ENCODE results near the gene FAM110A.

The FAM110A gene

DNA sequence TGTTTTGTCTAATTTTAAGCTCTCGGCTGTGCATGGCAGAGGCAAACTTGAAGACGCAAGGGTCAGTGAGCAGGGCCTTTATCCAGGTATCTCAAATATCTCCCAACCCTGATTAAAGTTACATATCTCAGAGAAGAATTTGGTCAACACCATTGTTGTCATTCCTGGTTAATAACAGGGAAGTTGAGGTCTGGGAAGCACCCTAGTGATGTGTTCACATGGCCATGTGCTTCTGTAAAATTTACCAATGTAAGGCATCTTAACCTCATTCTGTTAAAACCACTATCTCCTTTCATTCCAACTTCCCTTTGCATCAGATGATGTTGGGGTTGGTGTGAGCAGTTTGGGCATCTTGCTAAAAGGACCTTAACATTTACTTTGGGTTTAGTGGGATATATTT, 4.0 kb upstream of the FAM110A start:
- DNase-seq (ENCODE audit: low spot score in 2 of 2) = no peak
- Mint-ChIP-seq H3K27ac (no peak overlapping the region), H3K36me3 (no peaks in the 10 kb centered on the region), H3K4me3 (no peak overlapping the region), H3K4me1 (peaks cover 10% of the 10 kb centered on the region), H3K27me3 (peaks cover 6% of the 10 kb centered on the region), H3K9me3 (no peaks in the 10 kb centered on the region)
- no peak for ATAC-seq (ENCODE audit: low read depth)

DNA sequence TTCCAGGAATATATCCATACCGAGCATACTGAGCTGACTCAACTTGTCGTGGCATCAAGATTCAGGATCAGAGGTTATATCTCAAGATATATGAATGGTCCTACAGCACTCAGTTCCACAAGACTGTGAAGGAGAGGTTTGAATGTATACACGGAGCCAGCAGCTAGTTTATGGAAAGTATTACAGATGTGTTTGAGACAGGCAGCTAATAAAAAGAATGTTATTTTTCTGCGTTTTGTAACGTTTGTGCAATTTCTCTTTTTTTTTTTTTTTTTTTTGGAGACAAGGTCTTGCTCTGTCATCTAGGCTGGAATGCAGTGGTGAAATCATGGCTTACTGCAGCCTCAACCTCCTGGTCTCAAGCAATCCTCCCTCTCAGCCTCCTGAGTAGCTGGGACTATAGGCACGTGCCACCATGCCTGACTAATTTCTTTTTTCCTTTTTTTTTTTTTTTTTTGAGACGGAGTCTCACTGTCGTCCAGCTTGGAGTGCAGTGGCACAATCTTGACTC, 3.4 kb upstream of the FAM110A start:
- no peak overlapping the region for H3K27ac Mint-ChIP-seq
- no peak for ATAC-seq (ENCODE audit: low read depth)

DNA sequence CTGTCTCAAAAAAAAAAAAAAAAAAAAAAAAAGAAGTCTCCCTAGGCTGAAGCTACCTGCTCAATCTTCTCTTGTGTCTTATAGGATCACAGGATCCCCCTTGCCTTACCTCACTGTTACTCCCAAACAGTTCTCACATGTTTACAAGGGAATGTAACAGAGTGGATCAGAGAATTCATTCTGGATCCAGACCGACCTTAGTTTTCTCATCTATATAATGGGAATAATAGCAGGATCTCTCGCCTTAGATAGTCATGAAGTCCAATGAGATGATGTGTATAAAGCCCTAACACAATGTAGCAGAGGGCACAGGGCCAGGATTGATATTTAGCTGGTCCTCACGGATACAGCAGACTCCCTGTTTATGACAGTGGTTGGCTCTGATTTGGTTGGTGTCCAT, 2.3 kb upstream of the FAM110A start:
- H3K27me3 Mint-ChIP-seq = no peaks in the 10 kb centered on the region
- H3K36me3 Mint-ChIP-seq = no peaks in the 10 kb centered on the region
- H3K4me1 Mint-ChIP-seq = peaks cover 21% of the 10 kb centered on the region
- H3K9me3 Mint-ChIP-seq = no peaks in the 10 kb centered on the region
- ATAC-seq (ENCODE audit: low read depth) (no peak), DNase-seq (ENCODE audit: low spot score in 2 of 2) (no peak)
- no peak overlapping the region for H3K27ac Mint-ChIP-seq
- H3K4me3 Mint-ChIP-seq = no peak overlapping the region

More for the DNA sequence above, 3.4 kb upstream of the FAM110A start:
- H3K4me1 Mint-ChIP-seq = peaks cover 14% of the 10 kb centered on the region
- no peak overlapping the region for H3K4me3 Mint-ChIP-seq
- no peak for DNase-seq (ENCODE audit: low spot score in 2 of 2)
- H3K9me3 Mint-ChIP-seq = no peaks in the 10 kb centered on the region
- no peaks in the 10 kb centered on the region for H3K36me3 Mint-ChIP-seq
- H3K27me3 Mint-ChIP-seq = peaks cover 4% of the 10 kb centered on the region

DNA sequence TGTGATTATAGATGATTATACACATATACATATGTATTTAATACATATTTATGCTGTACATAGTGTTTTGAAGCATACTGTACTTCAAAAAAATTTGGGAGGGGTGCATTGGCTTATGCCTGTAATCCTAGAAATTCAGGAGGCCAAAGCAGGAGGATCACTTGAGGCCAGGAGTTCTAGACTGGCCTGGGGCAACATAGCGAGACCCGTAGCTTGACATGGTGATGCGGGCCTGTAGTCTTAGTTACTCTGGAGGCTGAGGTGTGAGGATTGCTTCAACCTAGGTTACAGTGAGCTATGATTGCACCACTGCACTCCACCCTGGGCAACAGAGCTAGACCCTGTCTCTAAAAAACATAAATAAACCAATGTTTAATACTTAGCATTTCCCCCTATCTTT, 1.6 kb upstream of the FAM110A start:
- no peak overlapping the region for H3K4me3 Mint-ChIP-seq
- DNase-seq (ENCODE audit: low spot score in 2 of 2) = no peak
- ATAC-seq (ENCODE audit: low read depth) = no peak
- H3K27ac Mint-ChIP-seq = no peak overlapping the region
- no peaks in the 10 kb centered on the region for H3K36me3 Mint-ChIP-seq
- H3K27me3 Mint-ChIP-seq = no peaks in the 10 kb centered on the region
- H3K9me3 Mint-ChIP-seq = no peaks in the 10 kb centered on the region
- peaks cover 27% of the 10 kb centered on the region for H3K4me1 Mint-ChIP-seq

DNA sequence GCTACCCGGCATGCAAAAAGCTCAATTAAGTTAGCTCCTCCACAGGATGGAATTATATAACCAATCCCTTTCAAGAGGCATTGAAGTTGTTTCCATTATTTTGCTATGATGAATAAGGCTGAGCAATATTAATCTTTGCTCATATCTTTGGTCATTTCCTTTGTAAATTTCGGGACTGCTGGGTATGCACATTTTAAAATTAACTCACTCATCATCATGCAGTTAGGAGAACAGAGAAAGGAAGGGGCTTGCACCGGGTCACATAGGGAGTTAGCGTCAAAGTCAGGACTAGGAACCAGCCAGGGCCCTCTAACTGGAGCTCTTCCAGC, 430 bp upstream of the FAM110A start:
- H3K36me3 Mint-ChIP-seq = peaks cover 4% of the 10 kb centered on the region
- H3K9me3 Mint-ChIP-seq = peaks cover 4% of the 10 kb centered on the region
- DNase-seq (ENCODE audit: low spot score in 2 of 2) (no peak), ATAC-seq (ENCODE audit: low read depth) (no peak)
- H3K4me3 Mint-ChIP-seq = peak overlapping the region; percentile 94
- H3K27ac Mint-ChIP-seq = peak overlapping the region; percentile 92
- H3K4me1 Mint-ChIP-seq = peaks cover 31% of the 10 kb centered on the region
- no peaks in the 10 kb centered on the region for H3K27me3 Mint-ChIP-seq

DNA sequence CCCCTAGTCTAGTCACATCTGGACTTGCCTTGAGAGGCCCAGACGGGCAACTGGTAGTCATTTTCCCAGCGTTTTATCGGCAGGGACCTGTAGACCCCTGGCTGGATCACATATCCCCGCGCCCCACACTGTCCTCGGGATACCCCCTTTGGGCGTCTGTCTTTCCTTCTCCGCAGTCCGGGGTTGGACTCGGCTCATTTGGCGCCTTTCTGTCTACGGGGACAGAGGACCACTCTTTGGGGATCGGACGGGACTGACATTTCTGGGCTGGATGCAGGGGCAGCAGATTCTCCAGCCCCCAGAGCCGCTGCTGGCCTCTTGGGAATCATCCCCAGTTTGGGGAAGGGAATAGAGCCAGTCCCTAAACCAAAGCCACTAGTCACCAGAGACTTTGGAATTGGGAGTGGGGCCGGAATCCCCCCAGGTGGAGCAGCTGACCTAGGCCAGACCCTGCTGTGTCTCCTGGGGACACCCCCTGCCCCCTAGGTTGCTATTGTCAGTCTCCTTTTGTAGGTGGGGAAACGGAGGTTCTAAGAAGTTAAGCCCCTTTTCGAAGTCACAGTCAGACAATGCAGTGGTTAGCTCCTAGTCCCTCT, 734 bp downstream of the FAM110A start:
- ATAC-seq (ENCODE audit: low read depth) = no peak

DNA sequence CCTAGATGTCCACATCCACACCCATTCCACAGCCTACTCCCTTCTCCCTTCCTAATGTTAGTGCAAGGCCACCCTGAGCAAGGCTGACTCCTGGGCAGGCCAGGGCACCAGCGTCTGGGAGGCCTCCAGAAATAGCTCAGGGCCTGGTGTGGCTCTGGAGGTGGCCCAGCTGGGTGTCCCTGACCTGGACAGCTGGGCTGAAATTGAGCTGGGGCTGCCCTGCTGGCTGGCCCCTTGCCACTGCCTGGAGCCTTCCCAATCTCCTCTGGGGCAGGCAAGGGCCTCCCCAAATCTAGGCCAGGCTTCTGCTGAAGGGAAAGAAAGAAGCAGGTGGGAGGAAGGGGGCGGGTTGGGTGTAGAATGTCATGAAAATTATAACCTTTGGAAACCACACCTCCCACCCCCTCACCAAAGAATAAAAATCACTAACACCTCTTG, 2.1 kb downstream of the FAM110A start:
- peak overlapping the region; percentile 92 for H3K27ac Mint-ChIP-seq
- DNase-seq (ENCODE audit: low spot score in 2 of 2) = no peak
- peaks cover 11% of the 10 kb centered on the region for H3K36me3 Mint-ChIP-seq
- peaks cover 38% of the 10 kb centered on the region for H3K4me1 Mint-ChIP-seq
- peak overlapping the region; percentile 70 for H3K4me3 Mint-ChIP-seq
- H3K27me3 Mint-ChIP-seq = no peaks in the 10 kb centered on the region
- ATAC-seq (ENCODE audit: low read depth) = no peak
- H3K9me3 Mint-ChIP-seq = peaks cover 4% of the 10 kb centered on the region

More for the DNA sequence above, 734 bp downstream of the FAM110A start:
- Mint-ChIP-seq H3K36me3 (peaks cover 9% of the 10 kb centered on the region), H3K4me3 (peak overlapping the region; percentile 94), H3K27me3 (no peaks in the 10 kb centered on the region), H3K27ac (peak overlapping the region; percentile 92), H3K4me1 (peaks cover 36% of the 10 kb centered on the region), H3K9me3 (peaks cover 4% of the 10 kb centered on the region)
- DNase-seq (ENCODE audit: low spot score in 2 of 2) = no peak

DNA sequence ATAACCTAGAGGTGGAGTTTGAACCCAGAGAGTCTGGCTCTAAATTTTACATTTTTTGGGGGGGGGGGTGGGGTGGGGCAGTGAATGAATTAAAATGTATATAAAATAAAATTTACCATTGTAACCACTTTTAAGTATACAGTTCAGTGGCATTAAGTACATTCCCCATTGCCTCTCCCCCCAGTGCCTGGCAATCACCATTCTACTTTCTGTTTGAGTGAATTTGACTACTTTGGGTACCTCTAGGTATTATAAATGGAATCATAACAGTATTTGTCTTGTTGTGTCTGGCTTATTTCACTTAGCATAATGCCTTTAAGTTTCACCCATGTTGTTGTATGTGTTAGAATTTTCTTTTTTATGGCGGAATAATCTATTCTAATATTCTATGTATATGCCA, 2.7 kb downstream of the FAM110A start:
- no peak overlapping the region for H3K4me3 Mint-ChIP-seq
- peaks cover 39% of the 10 kb centered on the region for H3K4me1 Mint-ChIP-seq
- no peaks in the 10 kb centered on the region for H3K27me3 Mint-ChIP-seq
- no peak overlapping the region for H3K27ac Mint-ChIP-seq
- DNase-seq (ENCODE audit: low spot score in 2 of 2) (no peak), ATAC-seq (ENCODE audit: low read depth) (no peak)
- peaks cover 4% of the 10 kb centered on the region for H3K9me3 Mint-ChIP-seq
- peaks cover 11% of the 10 kb centered on the region for H3K36me3 Mint-ChIP-seq

DNA sequence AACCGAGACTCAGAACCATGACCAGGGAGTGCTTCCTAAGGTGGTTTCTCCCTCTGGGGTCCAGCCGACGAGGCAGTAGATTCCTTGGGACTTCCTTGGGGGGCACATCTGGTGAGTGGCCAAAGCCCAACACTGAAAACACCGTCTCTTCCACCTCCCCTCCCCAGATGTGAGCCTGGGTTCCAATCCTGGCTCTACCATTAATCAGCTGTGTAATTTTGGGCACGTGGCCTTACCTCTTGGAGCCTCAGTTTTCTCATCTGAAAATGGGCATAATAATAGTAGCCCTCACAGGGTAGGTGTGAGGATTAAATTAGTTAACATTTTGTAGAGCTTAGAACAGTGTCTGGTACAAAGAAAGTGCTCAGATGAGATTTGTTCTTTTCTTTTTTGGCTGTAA, 5.5 kb downstream of the FAM110A start:
- Mint-ChIP-seq H3K27me3 (no peaks in the 10 kb centered on the region), H3K27ac (no peak overlapping the region), H3K36me3 (peaks cover 11% of the 10 kb centered on the region), H3K4me3 (no peak overlapping the region), H3K4me1 (peaks cover 39% of the 10 kb centered on the region), H3K9me3 (peaks cover 4% of the 10 kb centered on the region)
- DNase-seq (ENCODE audit: low spot score in 2 of 2) (no peak), ATAC-seq (ENCODE audit: low read depth) (no peak)

DNA sequence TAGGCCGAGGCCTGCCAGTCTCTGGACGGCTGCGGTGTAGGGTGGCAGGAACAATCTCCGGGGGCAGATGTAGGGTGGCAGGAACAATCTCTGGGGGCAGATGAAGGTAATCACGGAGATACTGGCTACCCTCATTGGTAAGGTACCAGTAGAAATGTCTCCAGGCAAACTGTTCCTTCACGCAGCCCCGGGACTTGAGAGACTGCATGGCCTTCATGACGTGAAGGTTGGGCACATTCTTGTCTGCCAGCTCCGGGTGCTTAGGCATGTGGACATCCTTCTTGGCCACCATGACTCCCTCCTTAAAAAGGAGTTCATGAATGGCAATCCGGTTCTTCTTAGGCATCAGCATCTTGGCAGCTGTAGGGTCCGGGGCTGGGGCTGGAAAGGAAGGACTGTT, 6.1 kb downstream of the FAM110A start:
- Mint-ChIP-seq H3K36me3 (peaks cover 11% of the 10 kb centered on the region), H3K9me3 (peaks cover 4% of the 10 kb centered on the region), H3K4me3 (peak overlapping the region; percentile 35), H3K27ac (no peak overlapping the region), H3K4me1 (peaks cover 37% of the 10 kb centered on the region), H3K27me3 (no peaks in the 10 kb centered on the region)
- DNase-seq (ENCODE audit: low spot score in 2 of 2) = no peak
- ATAC-seq (ENCODE audit: low read depth) = no peak

DNA sequence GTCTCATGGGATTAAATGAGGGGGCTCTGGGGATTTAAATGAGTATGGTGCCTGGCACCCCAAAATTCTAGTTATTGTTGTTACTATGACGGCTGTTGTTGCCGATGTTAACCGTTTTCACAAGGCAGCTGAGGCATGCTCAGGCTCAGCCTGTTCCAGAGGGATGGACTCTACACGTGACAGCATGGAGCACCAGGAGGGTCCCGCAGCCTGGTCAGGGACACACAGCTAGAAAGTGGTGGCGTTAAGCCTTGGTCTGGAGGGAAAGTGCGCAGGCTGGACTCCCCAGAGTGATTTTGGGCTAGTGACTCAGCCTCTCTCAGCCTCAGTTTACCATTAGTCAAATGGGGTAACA, 7.0 kb downstream of the FAM110A start:
- no peaks in the 10 kb centered on the region for H3K27me3 Mint-ChIP-seq
- peaks cover 11% of the 10 kb centered on the region for H3K36me3 Mint-ChIP-seq

DNA sequence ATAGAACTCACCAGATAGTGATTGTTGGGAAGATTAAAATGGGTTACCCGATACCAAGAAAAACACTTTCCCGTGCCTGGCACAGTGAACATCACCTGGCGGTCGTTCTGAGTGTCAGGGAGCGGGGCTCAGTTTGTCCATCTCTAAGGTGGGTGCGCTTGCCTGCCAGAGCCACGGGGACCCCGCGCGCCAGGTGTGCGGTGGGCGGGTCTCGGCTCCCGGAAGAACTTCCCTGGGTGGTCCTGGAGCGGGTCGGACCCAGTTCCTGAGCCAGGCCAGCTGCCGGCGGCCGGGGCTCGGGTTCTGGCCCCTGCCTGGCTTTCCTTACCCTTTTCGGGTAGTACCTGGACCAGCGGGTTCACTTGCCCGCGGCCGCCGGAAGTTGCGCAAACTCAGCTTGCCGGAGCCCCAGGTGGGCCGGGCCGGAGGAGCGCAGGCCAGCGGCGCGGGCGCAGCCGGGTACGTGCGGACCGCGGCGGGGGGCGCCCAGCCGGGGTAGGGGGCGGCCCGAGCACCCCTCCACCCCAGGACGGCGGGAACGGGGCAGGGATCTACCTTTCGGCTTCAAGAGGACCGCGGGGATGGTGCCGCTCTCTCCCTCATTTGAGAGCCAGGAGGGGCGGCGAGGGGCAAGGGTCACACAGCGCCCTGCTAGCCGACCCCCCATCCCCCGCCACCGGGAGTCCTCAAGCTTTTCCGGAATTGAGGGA, 7.5 kb downstream of the FAM110A start:
- Mint-ChIP-seq H3K4me1 (peaks cover 31% of the 10 kb centered on the region), H3K4me3 (peak overlapping the region; percentile 73), H3K27ac (no peak overlapping the region), H3K9me3 (peaks cover 4% of the 10 kb centered on the region), H3K27me3 (no peaks in the 10 kb centered on the region), H3K36me3 (peaks cover 11% of the 10 kb centered on the region)
- DNase-seq (ENCODE audit: low spot score in 2 of 2) (no peak), ATAC-seq (ENCODE audit: low read depth) (no peak)

More for the DNA sequence above, 7.0 kb downstream of the FAM110A start:
- no peak for DNase-seq (ENCODE audit: low spot score in 2 of 2)
- no peak overlapping the region for H3K27ac Mint-ChIP-seq
- no peak for ATAC-seq (ENCODE audit: low read depth)
- H3K4me3 Mint-ChIP-seq = peak overlapping the region; percentile 73
- peaks cover 32% of the 10 kb centered on the region for H3K4me1 Mint-ChIP-seq
- peaks cover 4% of the 10 kb centered on the region for H3K9me3 Mint-ChIP-seq

DNA sequence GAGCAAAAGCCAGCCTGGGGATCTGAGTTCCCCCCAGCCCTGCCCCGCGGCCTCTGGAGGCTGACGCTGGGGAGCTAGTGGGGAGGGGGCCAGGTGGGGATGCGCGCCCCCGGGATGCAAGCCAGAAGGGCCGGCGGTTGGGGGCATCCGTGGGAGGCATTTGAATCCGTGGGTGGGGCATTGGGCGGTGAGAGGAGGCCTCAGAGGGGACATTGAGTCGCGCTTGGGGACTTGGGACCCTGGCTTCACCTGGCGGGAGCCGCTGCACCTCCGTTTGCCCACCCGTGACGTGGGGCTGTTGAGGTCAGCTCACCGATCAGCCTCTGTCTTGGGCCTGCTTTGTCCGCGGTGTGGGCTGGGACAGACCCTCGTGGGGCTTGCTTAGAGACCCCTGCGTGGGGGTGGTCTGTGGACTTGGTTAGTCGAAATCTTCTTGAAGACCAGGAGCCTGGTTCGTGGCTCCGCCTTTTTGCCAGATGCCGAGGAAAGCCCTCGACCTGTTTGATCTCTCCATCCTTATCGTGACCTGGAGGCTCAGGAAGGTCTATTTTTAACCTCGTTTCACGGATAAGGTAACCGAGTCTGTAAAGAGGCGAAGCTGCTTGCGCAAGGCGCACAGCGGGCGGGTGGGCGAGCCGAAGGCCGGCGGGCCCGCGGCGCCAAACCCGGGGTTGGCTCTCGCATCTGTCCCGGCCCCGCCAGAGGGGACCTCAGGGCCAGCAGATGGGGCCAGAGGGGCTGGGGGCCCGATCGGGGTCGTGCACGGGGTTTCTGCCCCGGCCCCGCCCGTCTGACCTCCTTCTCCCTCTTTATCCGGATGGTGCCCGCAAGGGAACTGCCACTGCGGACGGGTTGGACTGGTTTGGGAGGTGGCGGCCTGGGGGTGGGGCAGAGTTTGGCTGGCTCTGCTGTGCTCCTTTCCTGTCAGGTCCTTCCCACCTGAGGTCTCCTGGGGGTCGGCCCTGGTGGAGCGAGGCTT, 8.3 kb downstream of the FAM110A start:
- no peak overlapping the region for H3K27ac Mint-ChIP-seq
- H3K36me3 Mint-ChIP-seq = peaks cover 11% of the 10 kb centered on the region
- no peak for ATAC-seq (ENCODE audit: low read depth)
- H3K27me3 Mint-ChIP-seq = no peaks in the 10 kb centered on the region
- peak overlapping the region; percentile 47 for H3K4me3 Mint-ChIP-seq
- H3K4me1 Mint-ChIP-seq = peaks cover 32% of the 10 kb centered on the region
- DNase-seq (ENCODE audit: low spot score in 2 of 2) = no peak
- H3K9me3 Mint-ChIP-seq = peaks cover 4% of the 10 kb centered on the region

DNA sequence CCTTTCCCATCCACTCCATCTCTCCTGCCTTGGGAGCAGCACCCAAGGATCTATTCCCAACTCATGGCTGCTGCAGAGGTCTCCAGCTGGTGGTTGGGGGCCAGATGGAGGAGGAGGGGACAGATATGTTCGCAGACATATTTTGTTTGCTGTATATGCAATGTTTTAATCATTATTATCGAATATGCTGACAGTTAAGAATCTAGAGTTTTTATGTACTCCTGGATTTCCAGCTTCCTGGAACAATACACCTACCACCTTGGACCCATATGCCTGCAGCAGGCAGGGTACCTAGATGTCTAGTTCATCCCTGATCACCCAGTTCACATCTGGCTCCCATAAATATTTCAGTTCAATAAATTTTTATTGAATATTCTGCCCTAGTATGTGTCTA, 9.0 kb downstream of the FAM110A start:
- ATAC-seq (ENCODE audit: low read depth) (no peak), DNase-seq (ENCODE audit: low spot score in 2 of 2) (no peak)
- Mint-ChIP-seq H3K27me3 (no peaks in the 10 kb centered on the region), H3K27ac (peak overlapping the region; percentile 1), H3K9me3 (peaks cover 1% of the 10 kb centered on the region), H3K4me1 (peaks cover 35% of the 10 kb centered on the region), H3K36me3 (peaks cover 8% of the 10 kb centered on the region), H3K4me3 (no peak overlapping the region)
